Gastroesophageal sphincter (tissue), 4 donors: ENCODE measurements around the gene YEATS2. TPM values are rescaled to one million over a fixed set of nuclear protein-coding genes. Genes with fewer than 3 reads are reported as not detected.

ENCODE experiments used
- ATAC-seq: fragments of 150-250 bp; one replicate; pipeline ENCODE4 v1.9.1; 2016; ENCODE audit warnings: mild to moderate bottlenecking, moderate library complexity
- H3K27ac ChIP-seq, 4 donors: fragments of 200-600 bp; sonication (generic) in 3 of 4; 1 replicate in 3 of 4; 2 replicates in 1 of 4; pipeline ENCODE4 v1.5.1; 2016 to 2019
- H3K27me3 ChIP-seq: fragments of 200-600 bp; sonication (generic); one replicate; pipeline ENCODE4 v1.5.1; 2019
- H3K36me3 ChIP-seq, 2 donors: fragments of 200-600 bp; sonication (generic); one replicate each; pipeline ENCODE4 v1.5.1; 2019; ENCODE audit warnings: control low read depth in 1 of 2
- H3K4me1 ChIP-seq, 3 donors: fragments of 200-600 bp; sonication (generic); 1 replicate in 2 of 3; 2 replicates in 1 of 3; pipeline ENCODE4 v1.5.1; 2016 to 2019; ENCODE audit warnings: control low read depth in 2 of 3
- H3K4me3 ChIP-seq, 2 donors: fragments of 200-600 bp; sonication (generic); one replicate each; pipeline ENCODE4 v1.5.1; 2019; ENCODE audit warnings: mild to moderate bottlenecking in 1 of 2, moderate library complexity in 1 of 2
- H3K9me3 ChIP-seq, 3 donors: fragments of 200-600 bp; sonication (generic); one replicate each; pipeline ENCODE4 v1.5.1; 2017 to 2019; ENCODE audit warnings: control low read depth in 2 of 3
- CTCF ChIP-seq, 4 experiments: fragments of 200-600 bp in 2 of 4; fragments of 450-650 bp in 2 of 4; sonication (generic) in 1 of 4; IDR thresholded peaks; one replicate each; pipeline ENCODE4 v1.5.1; 2017 to 2019; ENCODE audit warnings: antibody characterized with exemption in 4 of 4, mild to moderate bottlenecking in 2 of 4, moderate library complexity in 2 of 4
- EP300 ChIP-seq: sonication (generic); formaldehyde crosslinking; IDR thresholded peaks from one replicate; pipeline ENCODE4 v1.6.1; 2017; ENCODE audit warnings: antibody characterized with exemption, mild to moderate bottlenecking
- POLR2A ChIP-seq, 2 donors: fragments of 450-650 bp; IDR thresholded peaks; one replicate each; pipeline ENCODE4 v1.6.1; 2017; ENCODE audit warnings: antibody characterized with exemption in 2 of 2, mild to moderate bottlenecking in 2 of 2, moderate library complexity in 1 of 2
- POLR2AphosphoS5 ChIP-seq: sonication (generic); formaldehyde crosslinking; IDR thresholded peaks from one replicate; pipeline ENCODE4 v1.6.1; 2017; ENCODE audit warnings: antibody characterized with exemption
- WGBS, 2 donors: methylation state at CpG; one replicate each; pipeline ENCODE4 v1.1.5; 2018; ENCODE audit warnings: low coverage in 1 of 2; 5-methylcytosine and 5-hydroxymethylcytosine counted together
- total RNA-seq, 4 donors: library from RNA; depleted of rRNA; stranded (reverse); fragments of >200 nt; gene quantifications; one replicate each; pipeline ENCODE4 v1.1.0, GENCODE V29; 2016

The YEATS2 gene
- total RNA-seq, 4 donors from 2014 or later: 19.3 to 33.1 (median 27.6) TPM

GRCh38 chr3:183794452-183794851 is 96.9 kb downstream of the YEATS2 start:
- 81 to 87% methylated on average over 3 to 4 of the region's 4 CpGs for WGBS, 2 donors
- no peak for ATAC-seq
- peaks cover 0 to 80% of the 10 kb centered on the region in 2 donors for H3K36me3 ChIP-seq
- no peaks in the 10 kb centered on the region for H3K27me3 ChIP-seq
- no peak overlapping the region for H3K27ac ChIP-seq
- no peak for TF ChIP-seq POLR2AphosphoS5
- no peak for TF ChIP-seq EP300
- no peak for TF ChIP-seq POLR2A (IDR thresholded peaks at IDR 0.05)
- no peak for TF ChIP-seq CTCF (IDR thresholded peaks at IDR 0.05)
- no peaks in the 10 kb centered on the region for H3K4me1 ChIP-seq
- H3K9me3 ChIP-seq: no peaks in the 10 kb centered on the region
- H3K4me3 ChIP-seq: no peak overlapping the region

- 91 to 100% methylated on average over 3 to 6 of the region's 6 CpGs for WGBS, 2 donors
- Histone ChIP-seq H3K27me3 (no peaks in the 10 kb centered on the region), H3K9me3 (no peaks in the 10 kb centered on the region), H3K4me1 (no peaks in the 10 kb centered on the region), H3K27ac (no peak overlapping the region), H3K36me3 (peaks cover 0 to 81% of the 10 kb centered on the region in 2 donors), H3K4me3 (no peak overlapping the region)
- no peak for ATAC-seq
- TF ChIP-seq EP300 (no peak), POLR2AphosphoS5 (no peak)
Observed at GRCh38 chr3:183796372-183796771, 98.8 kb downstream of the YEATS2 start.

DNA sequence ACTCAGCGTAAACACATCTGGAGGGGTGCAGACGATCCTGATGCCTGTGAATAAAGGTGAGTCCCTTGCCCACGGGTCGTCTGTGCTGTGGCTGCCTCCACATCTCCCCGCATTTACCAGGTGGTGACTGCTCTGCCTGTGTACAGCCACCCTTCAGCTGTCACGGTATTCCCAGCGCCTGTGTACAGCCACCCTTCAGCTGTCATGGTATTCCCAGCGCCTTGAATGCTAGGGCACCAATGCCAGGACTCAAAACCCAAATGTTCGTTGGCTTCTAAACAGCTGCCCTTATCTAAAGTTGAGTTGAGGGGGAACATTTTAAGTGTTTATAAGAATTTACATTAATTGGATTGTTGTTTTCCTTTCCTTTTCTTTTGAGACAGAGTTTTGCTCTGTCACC is 100.4 kb downstream of the YEATS2 start:
- no peak for ATAC-seq
- Histone ChIP-seq H3K9me3 (no peaks in the 10 kb centered on the region), H3K4me1 (no peaks in the 10 kb centered on the region), H3K4me3 (no peak overlapping the region), H3K36me3 (peaks cover 0 to 81% of the 10 kb centered on the region in 2 donors), H3K27me3 (no peaks in the 10 kb centered on the region), H3K27ac (no peak overlapping the region)
- WGBS, 2 donors: 75 to 94% methylated on average over 2 to 5 of the region's 9 CpGs
- TF ChIP-seq EP300 (no peak), POLR2A (IDR thresholded peaks at IDR 0.05) (no peak), POLR2AphosphoS5 (no peak), CTCF (IDR thresholded peaks at IDR 0.05) (no peak)

DNA sequence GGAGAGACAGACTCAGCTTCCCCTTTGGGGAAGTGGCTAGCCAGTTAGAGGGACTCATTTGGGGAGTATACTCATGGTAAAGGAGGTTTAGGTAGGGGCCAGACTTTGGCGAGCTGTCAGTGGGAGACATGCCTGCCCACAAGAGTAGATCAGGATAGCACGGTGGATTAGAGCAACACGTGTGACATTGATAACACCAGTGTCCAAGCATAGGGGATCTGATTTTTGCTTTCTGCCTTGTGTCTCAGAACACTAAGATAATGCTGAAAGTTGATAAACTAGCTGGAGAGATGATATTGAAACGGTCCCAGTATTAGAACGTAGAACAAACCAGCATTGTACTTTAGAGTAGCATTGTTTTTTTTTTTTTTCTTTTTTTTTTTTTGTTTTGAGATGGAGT is 101.9 kb downstream of the YEATS2 start:
- H3K9me3 ChIP-seq: no peaks in the 10 kb centered on the region
- 89 to 96% methylated on average over 3 to 5 of the region's 5 CpGs for WGBS, 2 donors
- peaks cover 0 to 83% of the 10 kb centered on the region in 2 donors for H3K36me3 ChIP-seq
- H3K27me3 ChIP-seq: no peaks in the 10 kb centered on the region
- H3K4me1 ChIP-seq: no peaks in the 10 kb centered on the region
- H3K27ac ChIP-seq: no peak overlapping the region
- no peak for TF ChIP-seq POLR2AphosphoS5
- TF ChIP-seq EP300: no peak
- no peak for TF ChIP-seq CTCF (IDR thresholded peaks at IDR 0.05)
- no peak for ATAC-seq
- H3K4me3 ChIP-seq: no peak overlapping the region

DNA sequence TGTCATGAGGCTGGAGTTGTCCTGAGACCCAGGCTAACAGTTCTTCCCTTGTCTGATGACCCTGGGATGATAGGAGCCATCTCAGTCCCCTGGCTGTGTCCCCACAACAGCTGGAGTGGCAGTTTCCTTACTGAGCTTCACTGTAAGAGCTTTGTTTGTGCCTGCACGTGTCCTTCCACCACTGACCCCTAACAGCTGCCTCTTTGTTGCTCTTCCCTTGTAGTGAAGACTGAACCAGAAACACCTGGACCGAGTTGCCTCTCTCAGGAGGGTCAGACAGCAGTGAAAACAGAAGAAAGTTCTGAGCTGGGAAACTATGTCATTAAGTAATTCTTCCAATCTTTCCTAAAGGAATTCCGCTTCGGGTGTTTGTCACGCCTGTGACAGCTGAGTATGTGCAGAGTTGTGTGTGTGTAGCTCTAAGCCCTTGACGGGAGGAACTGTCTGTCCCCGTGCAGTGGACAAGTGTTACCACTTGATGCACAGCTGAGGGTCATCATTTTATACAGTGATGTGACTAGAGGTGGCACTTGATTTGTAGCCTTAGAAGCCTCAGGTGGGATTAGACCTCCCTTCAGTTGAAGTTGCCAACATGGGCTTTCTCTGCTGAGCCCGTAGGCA is 102.8 kb downstream of the YEATS2 start:
- no peak for TF ChIP-seq POLR2A (IDR thresholded peaks at IDR 0.05)
- H3K4me3 ChIP-seq: no peak overlapping the region
- 77 to 81% methylated on average over 4 to 5 of the region's 8 CpGs for WGBS, 2 donors
- H3K36me3 ChIP-seq: peaks cover 0 to 88% of the 10 kb centered on the region in 2 donors
- H3K4me1 ChIP-seq: no peaks in the 10 kb centered on the region
- no peak for ATAC-seq
- no peaks in the 10 kb centered on the region for H3K27me3 ChIP-seq
- H3K9me3 ChIP-seq: no peaks in the 10 kb centered on the region
- no peak overlapping the region for H3K27ac ChIP-seq

GRCh38 chr3:183801601-183802000 is 104.0 kb downstream of the YEATS2 start:
- Histone ChIP-seq H3K36me3 (peaks cover 0 to 98% of the 10 kb centered on the region in 2 donors), H3K9me3 (no peaks in the 10 kb centered on the region), H3K27ac (no peak overlapping the region), H3K4me3 (no peak overlapping the region), H3K27me3 (no peaks in the 10 kb centered on the region), H3K4me1 (no peaks in the 10 kb centered on the region)
- TF ChIP-seq POLR2A (IDR thresholded peaks at IDR 0.05) (no peak), EP300 (no peak), CTCF (IDR thresholded peaks at IDR 0.05) (no peak), POLR2AphosphoS5 (no peak)
- WGBS, 2 donors: 93 to 95% methylated on average over 4 to 5 of the region's 5 CpGs
- ATAC-seq: no peak
